RPMI8226 (cell line): ENCODE results near the gene RIMBP2.

Experiments
- DNase-seq: peaks from one replicate; pipeline ENCODE4 v3.0.0-alpha.2; 2015

RIMBP2 gene

DNA sequence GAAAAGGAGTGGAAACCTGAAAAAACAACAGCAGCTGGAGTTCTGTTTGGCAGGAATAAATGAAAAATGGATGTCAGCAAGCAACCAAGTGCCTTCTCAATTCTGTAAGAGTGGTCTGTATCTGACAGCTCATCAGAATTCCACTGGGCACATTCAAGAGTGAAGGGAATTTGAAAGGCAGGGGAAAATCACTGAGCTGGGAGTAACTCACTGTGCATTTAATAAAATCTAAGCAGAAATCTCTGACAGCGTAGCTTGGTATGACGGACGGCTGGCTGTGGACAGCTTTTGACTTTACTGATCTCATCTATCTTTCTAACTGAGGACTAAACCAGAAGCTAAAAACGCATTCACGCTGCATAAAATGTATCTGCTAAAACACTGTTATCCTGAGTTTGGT lies 153.4 kb downstream of the RIMBP2 start:
- DNase-seq = no peak

DNA sequence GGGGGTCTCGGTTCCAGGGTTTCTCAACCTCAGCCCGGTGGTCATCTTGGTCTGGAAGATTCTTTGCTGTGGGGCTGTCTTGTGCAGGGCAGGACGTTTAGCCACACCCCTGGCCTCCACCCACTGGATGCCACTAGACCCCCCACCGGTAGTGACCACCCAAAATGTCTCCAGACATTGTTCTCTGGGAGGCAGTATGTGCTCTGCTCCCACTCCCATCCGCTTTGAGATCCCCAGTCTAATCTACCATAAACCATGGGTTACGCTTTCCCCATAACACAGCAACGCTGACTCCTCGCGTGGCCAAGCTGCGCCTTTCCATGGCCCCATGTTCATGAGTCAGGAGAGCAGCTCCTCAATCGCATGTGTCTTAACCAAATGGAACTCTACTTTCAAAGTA lies 155.8 kb downstream of the RIMBP2 start:
- DNase-seq = no peak

DNA sequence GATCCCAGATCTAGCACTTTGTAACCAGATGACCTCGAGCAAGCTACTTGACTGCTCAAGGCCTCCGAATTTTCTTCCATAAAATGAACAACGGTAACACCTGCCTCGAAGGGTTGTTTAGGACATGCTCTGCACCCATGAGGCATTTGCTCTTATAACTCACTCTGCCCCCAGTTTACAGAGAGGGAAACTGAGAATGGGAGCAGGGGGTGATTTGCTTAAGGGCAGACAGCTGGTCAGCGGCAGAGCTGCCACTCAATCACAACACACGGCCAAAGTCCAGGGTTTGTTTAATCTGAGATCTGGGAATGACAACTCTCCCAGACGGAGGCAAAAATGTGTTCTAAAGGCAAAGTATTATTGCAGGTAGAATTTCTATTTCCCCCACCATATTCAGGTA lies 156.3 kb downstream of the RIMBP2 start:
- DNase-seq = no peak

DNA sequence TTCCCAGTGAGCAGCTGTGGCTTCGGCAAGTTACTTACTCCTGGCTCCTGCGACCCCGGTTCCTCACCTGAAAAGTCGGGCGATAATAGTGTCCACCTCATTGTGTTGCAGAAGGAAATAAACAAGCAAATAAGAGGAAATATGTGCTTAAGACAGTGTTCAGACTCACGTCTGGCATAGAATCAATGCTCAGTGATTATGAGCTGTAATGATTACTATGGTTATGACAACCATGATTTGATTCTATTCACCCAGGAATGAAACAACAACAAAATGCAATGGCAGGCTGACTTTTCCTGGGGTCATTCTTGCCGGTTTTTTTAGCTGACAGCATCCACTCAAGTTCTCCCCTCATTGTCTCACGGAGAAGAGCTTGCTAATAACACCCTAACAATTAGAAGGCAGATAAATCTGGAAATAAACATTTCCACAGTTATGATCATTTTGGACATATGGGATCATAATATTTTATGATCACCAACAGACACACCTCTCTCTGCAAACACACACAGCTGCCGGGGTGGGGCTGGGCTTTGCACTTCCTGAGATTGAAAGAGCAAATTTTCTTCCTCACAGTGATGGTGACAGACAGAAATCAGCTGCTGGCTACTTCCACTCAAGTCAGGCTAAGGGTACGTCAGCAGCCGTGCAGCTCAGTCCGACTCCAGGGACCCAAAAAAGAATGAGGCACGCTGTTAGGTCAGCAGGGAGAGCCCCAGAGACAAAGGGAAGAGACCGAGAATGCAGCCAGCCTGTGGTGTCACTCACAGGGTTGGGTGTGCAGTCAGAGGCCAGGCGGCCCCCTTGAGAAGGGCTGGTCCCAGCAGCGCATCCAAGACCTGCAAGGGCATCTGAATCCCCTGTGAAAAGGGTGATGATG lies 158.0 kb downstream of the RIMBP2 start:
- no peak for DNase-seq

DNA sequence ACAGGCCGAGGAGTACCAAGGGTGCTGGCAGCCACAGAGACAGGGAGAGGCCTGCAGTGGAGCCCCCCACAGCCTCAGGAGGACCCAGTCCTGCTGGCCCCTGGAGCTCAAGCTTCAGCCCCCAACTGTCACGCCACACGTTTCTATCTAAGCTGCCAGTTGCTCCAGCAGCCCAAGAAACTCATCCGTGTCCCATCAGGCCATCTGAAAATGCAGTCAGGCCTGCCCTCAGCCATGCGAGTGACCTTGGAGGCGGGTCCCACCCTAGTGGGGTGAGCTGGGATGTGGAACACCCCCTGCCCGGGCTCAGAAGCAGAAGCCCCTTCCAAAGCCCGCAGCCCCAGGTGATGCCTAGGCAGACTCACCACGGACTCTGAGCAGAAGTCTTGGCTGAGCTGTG lies 158.9 kb downstream of the RIMBP2 start:
- DNase-seq = no peak

DNA sequence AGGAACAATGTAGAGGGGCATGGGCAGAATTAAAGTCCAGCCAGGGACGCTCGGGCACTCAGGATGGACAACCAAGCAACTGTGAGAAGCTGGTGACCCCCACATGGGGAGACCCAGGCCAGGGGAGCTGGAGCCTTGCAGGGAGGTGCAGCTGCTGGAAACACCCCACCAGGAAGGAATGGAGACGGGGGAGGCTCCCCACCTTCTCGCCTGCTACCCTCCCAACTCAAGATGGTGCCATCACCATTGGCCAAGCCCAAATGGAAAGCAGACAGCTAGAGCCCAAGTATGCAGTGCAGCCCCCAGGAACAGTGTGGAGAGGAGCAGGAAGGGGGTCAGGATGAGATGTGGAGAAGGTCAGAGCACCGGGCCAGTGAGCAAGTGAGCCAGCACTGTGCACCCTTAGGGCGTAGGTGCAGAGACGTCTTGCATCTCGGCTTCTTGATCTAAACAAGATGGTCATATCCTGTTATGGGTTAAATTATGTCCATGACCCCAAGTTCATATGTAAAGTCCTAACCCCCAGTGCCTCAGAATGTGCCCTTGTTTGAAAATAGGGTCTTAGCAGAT lies 159.5 kb downstream of the RIMBP2 start:
- no peak for DNase-seq

DNA sequence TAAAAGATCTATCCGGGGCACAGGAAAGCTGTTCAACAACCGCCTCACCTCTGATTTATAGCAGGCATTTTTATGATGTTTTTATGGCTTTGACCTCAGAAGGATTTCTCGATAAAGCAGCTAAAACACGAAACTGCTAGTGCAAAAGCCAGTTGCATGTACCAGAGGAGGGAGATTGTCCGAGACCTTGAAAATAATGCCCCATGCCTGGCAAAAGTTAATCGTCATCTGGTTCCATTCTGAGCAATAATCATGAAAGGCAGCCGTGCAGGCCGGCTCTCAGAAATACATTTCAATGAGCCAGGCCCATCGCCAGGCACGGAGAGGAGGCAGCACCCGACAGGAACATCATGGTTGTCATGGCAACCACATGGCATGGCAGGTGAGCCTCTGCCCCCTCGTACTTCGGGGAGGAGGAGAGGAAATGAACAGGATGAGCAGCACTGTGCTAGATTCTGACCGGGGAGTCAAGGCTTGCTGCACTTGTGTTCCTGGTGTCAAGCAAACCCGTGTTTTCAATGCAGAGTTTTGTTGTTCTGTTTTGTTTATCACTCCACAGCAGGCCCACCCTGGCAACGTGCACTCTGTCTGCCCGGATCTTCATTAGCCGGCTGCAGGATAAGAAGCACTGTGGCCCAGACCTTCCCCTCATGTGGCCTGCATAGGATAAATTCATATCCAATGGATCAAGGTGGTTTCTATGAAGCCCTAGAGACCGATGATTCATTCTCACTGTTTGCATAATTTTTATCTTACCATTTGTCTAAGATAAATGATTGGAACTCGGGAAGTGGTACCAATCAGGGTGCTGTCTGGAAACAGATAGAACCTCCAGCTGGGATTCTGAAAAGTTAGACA lies 160.2 kb downstream of the RIMBP2 start:
- DNase-seq = no peak

DNA sequence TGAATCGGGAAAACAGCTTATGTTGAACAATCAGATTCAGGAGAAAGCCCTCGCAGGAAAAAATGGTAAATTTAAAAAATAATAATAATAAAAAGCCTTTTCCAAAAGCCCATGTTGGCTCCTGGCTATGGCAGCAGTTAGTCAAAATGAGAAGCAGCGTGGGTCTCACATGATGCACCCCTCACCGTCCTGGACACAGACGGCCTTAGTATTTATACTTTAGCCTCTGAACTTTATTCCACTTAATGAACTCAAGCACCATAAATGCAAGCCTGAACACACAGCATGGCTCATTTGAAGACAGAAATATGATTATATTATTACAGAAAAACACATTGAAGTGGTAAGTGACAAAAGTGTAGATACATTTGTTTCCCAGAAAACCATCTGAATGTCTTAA lies 160.9 kb downstream of the RIMBP2 start:
- DNase-seq = no peak

DNA sequence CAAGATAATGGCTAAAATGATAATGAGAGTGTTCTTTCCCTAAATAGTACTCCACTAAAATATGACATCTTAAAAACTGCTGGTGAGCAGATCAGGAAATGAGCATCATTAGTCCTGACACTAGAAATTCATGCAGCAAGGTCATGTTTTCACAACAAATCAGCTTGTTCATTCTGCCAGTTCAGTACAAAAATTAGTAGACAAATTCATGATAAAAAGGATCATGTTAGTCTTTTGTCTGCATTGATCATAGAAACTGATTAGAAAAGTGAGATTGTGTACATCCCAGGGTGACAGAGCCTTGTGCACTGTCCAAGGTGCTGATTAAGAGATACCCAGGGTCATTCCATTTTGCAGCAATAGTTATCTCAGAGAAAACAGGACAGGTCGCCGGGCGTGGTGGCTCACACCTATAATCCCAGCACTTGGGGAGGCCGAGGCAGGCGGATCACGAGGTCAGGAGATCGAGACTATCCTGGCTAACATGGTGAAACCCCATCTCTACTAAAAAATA lies 163.6 kb downstream of the RIMBP2 start:
- no peak for DNase-seq

DNA sequence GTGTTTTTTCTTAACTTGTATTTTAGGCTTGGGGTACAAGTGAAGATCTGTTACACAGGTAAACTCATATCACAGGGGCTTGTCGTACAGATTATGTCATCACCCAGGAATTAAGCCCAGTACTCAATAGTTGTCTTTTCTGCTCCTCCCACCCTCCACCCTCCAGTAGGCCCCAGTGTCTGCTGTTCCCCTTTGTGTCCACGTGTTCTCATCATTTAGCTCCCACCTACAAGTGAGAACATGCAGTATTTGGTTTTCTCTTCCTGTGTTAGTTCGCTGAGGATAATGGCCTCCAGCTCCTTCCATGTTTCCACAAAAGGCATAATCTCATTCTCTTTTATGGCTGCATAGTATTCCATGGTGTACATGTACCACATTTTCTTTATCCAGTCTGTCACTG lies 166.7 kb downstream of the RIMBP2 start:
- DNase-seq = no peak

DNA sequence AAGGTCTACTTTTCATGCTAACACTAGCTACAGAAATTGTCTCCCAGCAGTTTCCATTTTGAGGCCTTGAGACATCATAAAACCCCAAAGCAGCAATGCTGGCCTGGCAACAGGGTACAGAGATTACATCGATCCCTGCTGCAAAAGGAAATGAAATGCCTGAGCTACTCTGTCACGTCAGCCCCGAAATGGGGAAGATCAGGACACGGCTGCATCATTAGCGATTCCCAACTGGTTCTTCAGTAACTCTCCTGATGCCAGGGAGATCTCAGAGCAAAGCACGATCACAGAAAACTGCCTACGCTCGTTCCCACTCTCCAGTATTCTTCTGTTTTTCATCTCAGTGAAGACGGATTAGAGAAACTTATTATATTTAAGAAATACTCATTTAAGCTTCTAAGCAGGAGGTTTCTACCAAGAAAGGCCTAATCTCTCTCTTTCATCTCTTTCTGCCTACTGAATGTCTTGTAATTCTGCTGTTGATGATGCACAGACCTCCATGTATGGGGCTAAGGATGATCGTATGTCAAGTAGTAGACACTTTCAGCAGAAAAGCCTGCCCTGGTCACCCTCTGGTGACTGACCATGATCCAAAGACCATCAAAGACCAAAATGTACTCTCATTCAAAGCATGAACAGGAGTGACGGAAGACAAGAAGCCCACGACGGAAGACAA lies 168.5 kb downstream of the RIMBP2 start:
- no peak for DNase-seq

DNA sequence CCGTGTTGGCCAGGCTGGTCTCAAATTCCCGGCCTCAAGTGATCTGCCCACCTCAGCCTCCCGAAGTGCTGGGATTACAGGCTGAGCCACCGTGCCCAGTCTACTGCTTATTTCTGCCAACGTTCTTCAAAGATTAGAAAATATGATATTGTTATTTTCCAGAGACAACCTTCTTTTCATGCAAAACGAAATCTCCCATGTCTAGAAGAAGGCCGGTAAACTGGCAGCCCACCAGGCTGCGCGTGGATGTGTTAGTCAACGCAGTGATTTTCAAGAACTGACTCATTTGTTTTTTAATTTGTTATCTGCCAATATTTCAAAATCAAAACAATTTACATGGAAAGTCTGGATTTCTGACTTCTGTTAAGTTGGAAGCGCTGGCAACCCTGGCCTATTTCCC lies 169.6 kb downstream of the RIMBP2 start:
- no peak for DNase-seq

DNA sequence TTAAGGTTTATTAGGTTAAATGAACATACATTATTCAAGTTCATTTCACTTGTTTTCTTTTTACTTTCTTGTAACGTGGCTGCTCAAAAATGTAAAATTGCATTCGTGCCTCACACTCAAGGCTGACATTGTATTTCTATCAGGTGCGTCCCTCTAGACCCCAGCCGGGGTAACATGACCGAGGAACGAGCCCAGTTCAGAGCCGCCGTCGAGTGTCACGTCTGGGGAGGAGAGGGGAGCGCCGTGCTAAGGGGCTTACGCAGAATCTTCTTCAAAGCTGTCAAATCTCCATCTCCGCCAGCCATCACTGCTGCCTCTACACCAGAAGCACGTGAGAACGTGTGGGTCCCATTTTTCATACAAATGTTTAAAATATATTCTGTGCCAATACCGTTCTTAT lies 170.6 kb downstream of the RIMBP2 start:
- no peak for DNase-seq

DNA sequence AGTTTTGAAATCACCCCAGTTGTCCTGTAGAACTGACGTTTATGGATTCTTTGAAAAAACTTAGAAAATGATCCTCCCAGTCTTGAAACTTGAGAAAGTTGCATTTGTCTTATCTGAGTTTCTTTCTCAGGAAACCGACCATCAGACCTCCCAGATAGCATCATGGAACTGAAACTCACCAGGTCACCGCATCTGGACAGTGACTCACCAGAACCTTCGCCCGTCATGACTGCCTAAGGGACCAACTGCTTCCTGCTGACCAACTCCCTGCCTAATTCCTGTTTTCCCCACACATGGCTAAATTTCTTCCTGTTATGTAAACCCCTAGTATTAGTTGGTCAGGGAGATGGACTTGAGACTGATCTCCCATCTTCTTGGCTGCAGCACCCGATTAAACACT lies 175.7 kb downstream of the RIMBP2 start:
- DNase-seq = no peak

DNA sequence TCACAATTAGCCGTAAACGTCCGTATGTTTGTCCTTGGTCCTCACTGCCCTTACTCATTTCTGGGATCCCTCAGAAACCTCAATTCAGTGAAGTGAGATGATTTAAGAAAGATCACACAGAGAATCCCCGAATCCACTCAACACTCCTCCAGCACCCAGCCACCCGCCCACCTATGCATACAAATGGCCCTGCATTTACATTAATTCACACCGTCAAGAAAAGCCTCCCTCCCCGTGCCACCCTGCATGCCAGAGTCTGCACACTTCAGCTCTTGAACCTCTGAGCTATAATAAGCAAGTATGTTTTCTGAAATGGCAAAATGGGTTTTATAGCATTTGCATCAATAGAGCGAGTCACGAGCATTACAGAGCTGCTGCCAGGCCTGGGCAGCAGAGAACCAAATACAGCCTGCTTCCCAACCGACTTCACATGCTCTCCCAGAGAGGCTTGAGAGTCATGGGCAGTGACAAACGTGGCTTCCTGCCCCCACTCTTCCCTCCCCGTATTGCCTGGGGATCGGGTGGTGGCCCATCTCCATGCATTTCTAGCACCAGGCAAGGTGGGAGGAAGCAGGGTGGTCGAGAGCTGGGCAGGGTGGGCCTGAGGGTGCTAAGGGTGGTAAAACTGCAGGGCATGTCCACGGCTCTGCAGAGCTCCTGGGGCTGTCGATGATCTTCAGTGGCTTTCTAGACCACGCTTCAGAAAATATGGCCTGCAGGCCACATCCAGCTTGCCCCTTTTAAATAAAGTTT lies 177.6 kb downstream of the RIMBP2 start:
- no peak for DNase-seq

DNA sequence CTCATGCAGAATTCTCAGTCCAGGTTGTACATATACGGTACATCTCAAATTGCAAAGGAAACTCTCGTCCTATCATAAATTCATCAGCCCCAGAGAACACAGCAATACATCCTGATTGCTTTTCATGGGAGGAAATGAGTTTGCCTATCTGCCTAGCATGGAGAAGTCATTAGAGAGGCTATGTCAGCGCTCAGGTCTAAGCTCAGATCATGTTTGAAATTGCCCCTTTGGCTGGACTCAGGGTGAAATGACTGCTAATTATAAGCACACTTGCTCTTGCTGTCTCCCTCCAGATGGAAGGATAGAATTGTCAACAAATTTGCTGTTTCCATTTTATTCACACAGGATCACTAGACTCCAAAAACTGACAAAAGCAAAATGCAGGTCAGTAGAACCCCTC lies 178.4 kb downstream of the RIMBP2 start:
- no peak for DNase-seq

DNA sequence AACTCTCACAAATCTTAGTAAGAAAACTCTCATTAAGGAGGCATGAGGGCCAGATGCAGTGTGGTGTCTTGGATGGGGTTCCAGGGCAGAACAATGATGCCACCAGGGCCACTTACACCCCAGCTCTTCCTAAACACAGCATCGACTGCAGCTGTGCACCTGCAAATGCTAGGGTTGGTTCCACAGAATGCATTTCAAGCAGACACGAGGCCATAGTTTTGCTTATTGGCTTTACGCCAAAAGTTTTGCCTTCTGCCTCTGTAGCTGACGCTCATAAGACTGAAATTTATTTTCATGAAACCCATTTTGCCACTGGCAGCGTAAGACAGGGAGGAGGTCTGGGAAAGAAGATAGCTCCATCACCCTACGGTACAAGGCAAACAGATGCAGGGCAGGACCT lies 179.0 kb downstream of the RIMBP2 start:
- peak; percentile 68 for DNase-seq

DNA sequence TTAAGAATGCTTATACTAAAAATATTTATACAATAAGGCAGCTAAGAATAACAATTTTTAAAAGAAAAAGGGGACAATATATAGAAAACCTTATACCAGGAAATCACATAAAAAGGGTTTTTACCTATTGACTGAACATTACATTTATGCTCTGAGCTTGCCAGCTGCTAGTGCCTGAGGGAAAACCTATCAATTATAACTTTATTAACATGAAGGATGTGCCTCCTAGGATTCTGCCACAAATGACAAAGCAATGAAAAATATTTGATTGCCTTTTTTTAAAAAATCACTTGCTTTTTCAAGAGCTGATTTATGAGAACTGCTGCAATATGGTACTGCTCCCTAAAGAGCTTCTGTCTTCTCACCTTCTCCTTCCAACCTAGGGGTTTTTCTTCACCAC lies 185.7 kb downstream of the RIMBP2 start:
- DNase-seq = no peak

DNA sequence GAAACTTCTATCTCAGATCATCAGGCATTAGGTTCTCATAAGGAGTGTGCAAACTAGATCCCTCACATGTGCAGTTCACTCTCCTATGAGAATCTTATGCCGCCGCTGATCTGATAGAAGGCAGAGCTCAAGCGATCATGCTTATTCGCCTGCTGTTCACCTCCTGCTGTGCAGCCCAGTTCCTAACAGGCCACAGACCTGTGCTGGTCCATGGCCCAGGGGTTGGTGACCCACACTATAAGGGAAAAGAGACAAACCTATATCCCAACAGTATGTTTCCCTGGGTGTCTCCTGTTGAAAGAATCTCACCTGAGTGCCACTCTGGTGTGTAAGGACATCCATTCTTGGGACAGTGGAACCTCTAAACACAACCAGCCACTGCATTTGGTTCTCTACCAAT lies 186.3 kb downstream of the RIMBP2 start:
- DNase-seq = no peak

DNA sequence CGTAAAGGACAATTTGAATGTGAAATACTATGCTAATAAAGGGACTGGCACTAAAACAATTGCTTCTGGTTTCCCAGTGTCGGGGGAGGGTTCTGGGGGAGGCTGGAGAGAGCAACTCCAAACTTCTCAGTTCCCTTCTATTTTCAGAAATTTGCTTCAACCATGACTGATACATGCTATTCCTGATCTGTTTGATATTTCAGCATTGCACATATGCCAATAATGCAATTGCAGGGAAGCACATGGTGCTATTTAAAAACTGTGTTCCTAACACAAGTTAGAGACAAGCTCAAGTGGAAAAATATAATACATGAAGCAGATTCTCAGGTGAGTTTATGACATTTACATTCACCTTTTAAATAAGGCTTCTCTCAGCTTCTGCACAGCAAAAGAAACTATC lies 188.9 kb downstream of the RIMBP2 start:
- no peak for DNase-seq

DNA sequence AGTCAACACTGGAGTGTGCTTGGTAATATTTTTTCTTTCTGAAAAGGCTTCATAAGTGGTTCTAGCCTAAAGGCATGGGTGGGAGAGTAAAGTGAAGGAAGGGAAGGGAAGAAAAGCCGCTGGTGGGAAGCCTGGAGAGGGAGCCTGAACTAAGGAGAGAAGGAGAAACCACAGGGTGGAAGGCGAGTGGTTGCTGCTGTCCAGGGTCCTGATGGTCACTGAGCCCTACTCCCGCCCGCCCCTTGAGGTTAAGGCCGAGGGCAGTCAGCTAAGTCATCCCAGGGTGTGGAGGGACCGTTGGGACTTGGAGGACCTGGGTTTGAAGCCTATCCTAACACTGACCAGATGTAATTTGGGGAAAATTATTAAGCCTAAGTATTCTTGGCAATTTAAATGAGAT lies 189.3 kb downstream of the RIMBP2 start:
- DNase-seq = no peak
